Activated gamma-delta T cell (primary cell): Measurements from ENCODE around the gene TALDO1.
"Not testable (repeated sequence)": the region's sequence is repeated elsewhere in the genome, so short reads cannot be mapped to it uniquely, and the experiment has no call there.

Source experiments
- DNase-seq: peaks from one replicate; lab custom pipeline; 2025; lab: John Stamatoyannopoulos, UW

Gene TALDO1

GRCh38 chr11:719214-720016 is 27.8 kb upstream of the TALDO1 start:
- DNase-seq: no peak

GRCh38 chr11:720017-720641 is 27.1 kb upstream of the TALDO1 start:
- no peak for DNase-seq

GRCh38 chr11:720642-721246 is 26.5 kb upstream of the TALDO1 start:
- DNase-seq: no peak

- DNase-seq: no peak
These were observed 26.0 kb upstream of the TALDO1 start for GRCh38 chr11:721247-721740.

- DNase-seq: no peak
These were observed 25.4 kb upstream of the TALDO1 start for GRCh38 chr11:721741-722345.

- DNase-seq: no peak
These were observed 24.9 kb upstream of the TALDO1 start for GRCh38 chr11:722346-722811.

- DNase-seq: no peak
These were observed 24.0 kb upstream of the TALDO1 start for GRCh38 chr11:723120-723883.

GRCh38 chr11:724049-724777 is 23.1 kb upstream of the TALDO1 start:
- no peak for DNase-seq

- no peak for DNase-seq
These were observed 22.4 kb upstream of the TALDO1 start for GRCh38 chr11:724778-725386.

GRCh38 chr11:725624-726202 is 21.6 kb upstream of the TALDO1 start:
- DNase-seq: no peak

GRCh38 chr11:726278-727220 is 20.7 kb upstream of the TALDO1 start:
- DNase-seq: no peak

- no peak for DNase-seq
These were observed 20.0 kb upstream of the TALDO1 start for GRCh38 chr11:727281-727701.

- peak; percentile 51 for DNase-seq
These were observed 19.2 kb upstream of the TALDO1 start for GRCh38 chr11:727859-728748.

GRCh38 chr11:728901-729491 is 18.3 kb upstream of the TALDO1 start:
- no peak for DNase-seq

- DNase-seq: no peak
These were observed 17.7 kb upstream of the TALDO1 start for GRCh38 chr11:729492-730074.

GRCh38 chr11:733072-733471 is 14.2 kb upstream of the TALDO1 start:
- DNase-seq: no peak

GRCh38 chr11:734541-734940 is 12.7 kb upstream of the TALDO1 start:
- not testable (repeated sequence) for DNase-seq
